ENCODE measurements around the gene MYBBP1A.

DNA sequence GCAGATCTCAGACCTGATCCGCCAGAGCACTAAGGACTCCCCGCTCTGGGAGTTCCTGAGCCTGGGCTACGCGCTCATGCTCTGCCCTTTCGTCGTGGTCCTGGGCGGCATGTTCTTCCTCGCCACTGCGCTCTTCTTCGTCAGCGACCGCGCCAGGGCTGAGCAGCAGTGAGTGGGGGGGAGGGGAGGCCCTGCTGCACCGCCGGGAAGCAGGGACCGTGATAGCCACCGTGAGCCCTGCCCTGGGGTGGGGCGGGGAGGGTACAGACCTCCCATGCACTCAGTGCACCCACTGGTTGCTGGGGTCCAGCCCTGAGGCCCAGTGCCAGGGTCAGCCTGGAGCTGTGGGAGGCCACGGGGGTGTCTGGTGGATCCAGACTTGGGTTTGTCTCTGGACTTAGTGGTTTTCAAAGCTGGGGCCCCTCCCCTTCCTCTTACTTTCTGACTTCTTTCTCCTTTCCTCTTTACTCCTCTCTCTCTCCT is 18.9 kb downstream of the MYBBP1A start:
- TF ChIP-seq, protein P1, sequence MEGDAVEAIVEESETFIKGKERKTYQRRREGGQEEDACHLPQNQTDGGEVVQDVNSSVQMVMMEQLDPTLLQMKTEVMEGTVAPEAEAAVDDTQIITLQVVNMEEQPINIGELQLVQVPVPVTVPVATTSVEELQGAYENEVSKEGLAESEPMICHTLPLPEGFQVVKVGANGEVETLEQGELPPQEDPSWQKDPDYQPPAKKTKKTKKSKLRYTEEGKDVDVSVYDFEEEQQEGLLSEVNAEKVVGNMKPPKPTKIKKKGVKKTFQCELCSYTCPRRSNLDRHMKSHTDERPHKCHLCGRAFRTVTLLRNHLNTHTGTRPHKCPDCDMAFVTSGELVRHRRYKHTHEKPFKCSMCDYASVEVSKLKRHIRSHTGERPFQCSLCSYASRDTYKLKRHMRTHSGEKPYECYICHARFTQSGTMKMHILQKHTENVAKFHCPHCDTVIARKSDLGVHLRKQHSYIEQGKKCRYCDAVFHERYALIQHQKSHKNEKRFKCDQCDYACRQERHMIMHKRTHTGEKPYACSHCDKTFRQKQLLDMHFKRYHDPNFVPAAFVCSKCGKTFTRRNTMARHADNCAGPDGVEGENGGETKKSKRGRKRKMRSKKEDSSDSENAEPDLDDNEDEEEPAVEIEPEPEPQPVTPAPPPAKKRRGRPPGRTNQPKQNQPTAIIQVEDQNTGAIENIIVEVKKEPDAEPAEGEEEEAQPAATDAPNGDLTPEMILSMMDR (IDR thresholded peaks at IDR 0.05) = no peak
- TF ChIP-seq EZH2 (IDR thresholded peaks at IDR 0.05; ENCODE audit: borderline replicate concordance, insufficient read depth, low read depth, low read length, poor library complexity, severe bottlenecking) = no peak

All from B cell (primary cell).